Stimulated activated CD8-positive, alpha-beta memory T cell treated with anti-CD3 and anti-CD28 coated beads, Interleukin-12 subunit alpha, Interleukin-12 subunit beta, amount 100 ng/mL, for 1 hour (primary cell): ENCODE measurements around the gene TMEM259.

Source experiments
- DNase-seq: peaks from one replicate; pipeline ENCODE4 v3.0.0-alpha.2; 2020; ENCODE audit warnings: low read depth

The TMEM259 gene

GRCh38 chr19:961866-962620, 58.9 kb downstream of the TMEM259 start:
- no peak for DNase-seq

- DNase-seq: no peak
These were observed 60.4 kb downstream of the TMEM259 start for GRCh38 chr19:960601-960938.

GRCh38 chr19:960020-960419, 60.9 kb downstream of the TMEM259 start:
- no peak for DNase-seq
